AG04449 (cell line): Measurements from ENCODE around the gene CHST11.

Experiments
- CTCF ChIA-PET: fragments of 350-600 bp; formaldehyde crosslinking; extraction: SDS; loops from one replicate; lab custom pipeline; 2021; ENCODE audit warnings: antibody characterized with exemption; lab: Yijun Ruan, JAX
- POLR2A ChIA-PET: fragments of 400-600, 350-600 bp; formaldehyde crosslinking; extraction: SDS; loops from one replicate; lab custom pipeline; 2020; ENCODE audit warnings: antibody characterized with exemption, inconsistent platforms; lab: Yijun Ruan, JAX
- DNase-seq: peaks from one replicate; pipeline ENCODE4 v3.0.0-alpha.2; 2010; ENCODE audit warnings: low read depth, low spot score
- H3K4me3 ChIP-seq: 2 replicates; pipeline ENCODE4 v1.5.1; 2011; ENCODE audit warnings: low read depth, mild to moderate bottlenecking, control low read depth, low read length
- TF ChIP-seq, protein P1 (sequence below): IDR thresholded peaks from one replicate; pipeline ENCODE4 v1.5.1; 2011; ENCODE audit warnings: mild to moderate bottlenecking, moderate library complexity, low read length, control low read depth, inconsistent platforms; ENCODE audit not compliant: insufficient read depth; ENCODE audit errors: missing control alignments

The CHST11 gene

DNA sequence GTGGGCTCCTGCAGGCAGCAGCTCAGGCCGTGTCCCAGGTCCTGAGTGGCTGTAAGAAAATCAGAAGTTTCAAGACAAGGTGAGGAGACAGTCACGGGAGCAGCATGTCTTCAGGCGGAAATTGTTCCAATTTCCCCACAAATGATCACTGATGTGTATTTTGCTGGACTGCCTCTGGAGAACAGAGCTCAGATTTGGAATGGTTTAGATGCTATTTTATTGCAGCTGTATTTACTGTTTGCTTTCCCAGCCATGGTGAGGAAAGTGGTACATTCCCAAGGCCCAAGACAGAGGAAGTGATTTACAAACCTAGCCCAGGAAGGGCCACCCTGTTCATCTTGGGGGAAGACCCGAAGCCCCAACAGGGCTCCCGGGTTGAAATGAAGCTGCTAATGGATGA lies 195.6 kb downstream of the CHST11 start:
- H3K4me3 ChIP-seq = no peak overlapping the region
- TF ChIP-seq, protein P1, sequence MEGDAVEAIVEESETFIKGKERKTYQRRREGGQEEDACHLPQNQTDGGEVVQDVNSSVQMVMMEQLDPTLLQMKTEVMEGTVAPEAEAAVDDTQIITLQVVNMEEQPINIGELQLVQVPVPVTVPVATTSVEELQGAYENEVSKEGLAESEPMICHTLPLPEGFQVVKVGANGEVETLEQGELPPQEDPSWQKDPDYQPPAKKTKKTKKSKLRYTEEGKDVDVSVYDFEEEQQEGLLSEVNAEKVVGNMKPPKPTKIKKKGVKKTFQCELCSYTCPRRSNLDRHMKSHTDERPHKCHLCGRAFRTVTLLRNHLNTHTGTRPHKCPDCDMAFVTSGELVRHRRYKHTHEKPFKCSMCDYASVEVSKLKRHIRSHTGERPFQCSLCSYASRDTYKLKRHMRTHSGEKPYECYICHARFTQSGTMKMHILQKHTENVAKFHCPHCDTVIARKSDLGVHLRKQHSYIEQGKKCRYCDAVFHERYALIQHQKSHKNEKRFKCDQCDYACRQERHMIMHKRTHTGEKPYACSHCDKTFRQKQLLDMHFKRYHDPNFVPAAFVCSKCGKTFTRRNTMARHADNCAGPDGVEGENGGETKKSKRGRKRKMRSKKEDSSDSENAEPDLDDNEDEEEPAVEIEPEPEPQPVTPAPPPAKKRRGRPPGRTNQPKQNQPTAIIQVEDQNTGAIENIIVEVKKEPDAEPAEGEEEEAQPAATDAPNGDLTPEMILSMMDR = no peak
- DNase-seq = no peak
- CTCF ChIA-PET = interaction anchor here (0.7 to 1.1 kb wide), 4 partner anchors 10 to 25 kb away, joined by 3 to 5 read pairs (median 3); no protein-coding TSS in a partner anchor
- POLR2A ChIA-PET = no interaction called here

DNA sequence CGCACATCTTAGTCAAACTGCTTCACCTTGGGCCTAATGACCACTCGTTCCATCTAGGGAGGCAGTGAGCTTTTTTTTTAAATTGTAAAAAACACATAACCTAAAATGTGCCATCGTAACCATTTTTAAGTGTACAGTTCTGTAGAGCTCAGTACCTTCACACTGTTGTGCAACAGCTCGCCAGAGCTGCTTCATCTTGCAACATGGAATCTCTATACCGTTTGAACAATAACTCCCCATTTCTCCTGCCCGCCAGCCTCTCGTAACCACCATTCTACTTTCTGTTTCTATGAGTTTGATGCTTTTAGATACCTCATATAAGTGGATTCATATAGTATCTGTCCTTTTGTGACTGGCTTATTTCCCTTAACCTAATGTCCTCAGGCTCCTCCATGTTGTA lies 196.2 kb downstream of the CHST11 start:
- POLR2A ChIA-PET = no interaction called here
- CTCF ChIA-PET = interaction anchor here (0.7 to 1.1 kb wide), 3 partner anchors 10 to 24 kb away, joined by 3 to 5 read pairs (median 3); no protein-coding TSS in a partner anchor

DNA sequence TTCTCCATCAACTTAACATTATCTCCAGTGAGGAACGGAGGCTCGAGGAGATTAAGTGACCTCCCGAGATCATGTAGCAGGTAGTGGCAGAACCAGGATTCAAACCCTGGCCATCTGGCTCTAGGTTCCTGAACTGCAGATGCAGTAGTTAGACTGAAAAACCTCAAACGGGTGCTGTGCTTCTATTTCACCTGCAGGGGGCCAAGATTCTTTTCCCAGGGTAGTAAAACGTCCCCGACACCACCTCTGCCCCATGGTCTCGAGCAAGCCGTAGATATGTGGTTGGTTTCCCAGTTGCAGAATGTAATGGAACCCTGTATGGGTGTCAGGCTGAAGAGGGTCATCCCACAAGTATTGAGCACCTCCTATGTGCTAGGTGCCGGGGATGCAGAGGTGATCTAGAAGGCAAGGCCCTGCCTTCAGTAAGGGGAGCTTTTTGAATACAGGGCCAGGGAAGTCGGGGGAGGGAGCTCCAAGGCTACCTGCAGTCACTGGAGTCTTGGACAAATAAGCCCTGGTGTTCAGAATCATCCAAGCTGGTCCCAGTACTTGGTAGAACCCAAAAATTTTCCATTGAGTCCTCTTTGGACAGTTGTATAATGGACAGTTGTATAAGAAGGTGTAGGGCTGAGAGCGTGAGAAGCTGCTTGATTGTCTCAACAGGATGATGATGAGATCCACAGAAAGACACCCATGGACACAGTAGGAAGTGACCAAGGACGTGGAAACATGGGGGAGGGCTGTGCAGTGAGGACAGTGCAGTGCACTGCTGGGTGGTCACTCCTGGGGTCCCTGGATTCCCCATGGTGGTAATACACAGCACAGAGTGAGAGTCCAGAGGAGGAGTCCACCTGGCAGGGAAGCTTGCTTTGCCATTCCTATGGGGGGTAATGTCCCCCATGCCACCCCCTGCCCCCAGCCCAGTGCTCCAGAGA lies 197.2 kb downstream of the CHST11 start:
- TF ChIP-seq, protein P1 = no peak
- H3K4me3 ChIP-seq = no peak overlapping the region
- DNase-seq = no peak
- CTCF ChIA-PET = interaction anchor here (0.9 to 1.6 kb wide), 4 partner anchors 8 to 273 kb away, joined by 3 to 4 read pairs (median 3); no protein-coding TSS in a partner anchor
- POLR2A ChIA-PET = no interaction called here

More for the DNA sequence above, 196.2 kb downstream of the CHST11 start:
- DNase-seq = no peak
- no peak overlapping the region for H3K4me3 ChIP-seq
- TF ChIP-seq, protein P1 = no peak

DNA sequence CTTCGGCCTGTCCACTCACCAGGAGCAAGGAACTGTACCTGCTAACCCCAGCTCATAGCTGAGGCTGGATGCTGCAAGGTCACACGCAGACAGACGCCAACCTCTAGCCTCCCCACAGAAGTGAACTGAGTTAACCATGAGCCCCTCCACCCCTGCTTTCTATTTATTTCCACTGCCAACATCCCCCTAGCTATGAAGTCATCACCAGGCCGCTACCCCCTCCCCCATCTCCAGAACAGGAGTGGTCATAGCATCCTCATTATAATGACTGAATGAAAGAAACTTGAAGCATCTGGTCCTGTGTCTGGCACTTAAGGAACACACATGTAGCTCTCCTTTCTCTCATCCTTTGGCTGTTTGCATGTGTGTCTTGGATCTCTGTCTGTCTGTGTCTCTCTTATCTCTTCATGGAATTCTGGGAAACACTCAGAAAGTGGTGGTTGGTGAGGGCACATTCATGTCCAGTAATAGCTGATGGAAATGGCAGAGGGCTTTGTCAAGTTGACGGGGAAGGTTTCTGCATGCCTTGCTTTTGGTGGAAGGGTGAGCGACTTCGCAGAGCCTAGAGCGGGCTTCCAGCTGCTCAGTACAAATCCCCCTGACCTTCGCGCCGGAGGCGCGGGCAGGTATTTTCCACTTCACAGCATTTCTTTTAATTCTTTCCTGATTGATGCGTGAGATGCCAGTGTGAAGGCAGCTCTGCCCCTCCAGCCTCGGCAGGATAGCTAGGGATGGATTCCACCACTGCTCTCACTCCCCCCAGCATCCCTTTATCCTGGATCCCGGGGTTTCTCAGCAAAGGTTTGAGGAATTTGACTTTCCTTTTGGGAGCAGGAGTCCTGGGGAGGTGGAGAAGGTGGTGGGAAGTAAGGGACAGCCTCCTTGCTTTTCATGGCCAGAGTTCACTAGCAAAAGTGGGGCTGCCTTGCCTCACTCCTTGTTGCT lies 198.2 kb downstream of the CHST11 start:
- H3K4me3 ChIP-seq = no peak overlapping the region
- POLR2A ChIA-PET = no interaction called here
- no peak for DNase-seq
- TF ChIP-seq, protein P1 = no peak
- CTCF ChIA-PET = interaction anchor here (0.9 to 1.6 kb wide), 4 partner anchors 8 to 274 kb away, joined by 3 to 4 read pairs (median 3); no protein-coding TSS in a partner anchor

DNA sequence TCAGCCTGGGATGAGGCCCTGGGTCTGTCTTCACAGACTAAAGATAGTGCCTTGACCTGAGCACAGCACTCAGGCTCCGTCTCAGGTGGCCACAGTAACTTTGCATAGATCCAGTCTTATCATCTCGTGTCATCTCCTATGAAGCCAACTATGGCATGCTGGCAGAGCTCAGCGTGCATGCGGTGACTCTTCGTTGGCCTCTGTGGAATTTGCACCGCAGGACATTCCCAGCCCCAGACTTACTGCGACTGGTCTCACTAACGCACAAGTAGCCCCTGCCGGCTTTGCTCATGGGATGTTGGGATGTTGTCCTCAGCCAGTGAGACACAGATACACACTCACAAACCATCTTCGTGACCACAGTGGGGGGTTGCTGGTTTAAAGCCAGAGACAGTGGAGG lies 199.6 kb downstream of the CHST11 start:
- no peak overlapping the region for H3K4me3 ChIP-seq
- POLR2A ChIA-PET = no interaction called here
- TF ChIP-seq, protein P1 = no peak
- no peak for DNase-seq
- CTCF ChIA-PET = no interaction called here
